ENCODE results near the gene LRRC14B. TPM values are rescaled to one million over a fixed set of nuclear protein-coding genes. Genes with fewer than 3 reads are reported as not detected.

LRRC14B gene
- polyA plus RNA-seq (ENCODE audit: insufficient read length in 4 of 4) = not detected

- DNase-seq (ENCODE audit: low read depth in 4 of 4, low spot score in 3 of 4) = no peak
Observed at GRCh38 chr5:191036-191948, at the start of gene LRRC14B. Gene LRRC14B, plus strand, starts transcription at chr5:191495. Its CDS starts 44 bp downstream, at chr5:191539.

GRCh38 chr5:141761-142160 is 49.5 kb upstream of the LRRC14B start:
- DNase-seq (ENCODE audit: low read depth in 4 of 4, low spot score in 3 of 4) = no peak

- no peak for DNase-seq (ENCODE audit: low read depth in 4 of 4, low spot score in 3 of 4)
Observed at GRCh38 chr5:142246-142810, 49.0 kb upstream of the LRRC14B start.

- DNase-seq (ENCODE audit: low read depth in 4 of 4, low spot score in 3 of 4) = no peak
Observed at GRCh38 chr5:143041-143440, 48.3 kb upstream of the LRRC14B start.

GRCh38 chr5:144941-145340 is 46.4 kb upstream of the LRRC14B start:
- DNase-seq (ENCODE audit: low read depth in 4 of 4, low spot score in 3 of 4) = no peak

- no peak for DNase-seq (ENCODE audit: low read depth in 4 of 4, low spot score in 3 of 4)
Observed at GRCh38 chr5:145585-146323, 45.5 kb upstream of the LRRC14B start.

- DNase-seq (ENCODE audit: low read depth in 4 of 4, low spot score in 3 of 4) = no peak
Observed at GRCh38 chr5:147751-148150, 43.5 kb upstream of the LRRC14B start.

GRCh38 chr5:149745-150485 is 41.4 kb upstream of the LRRC14B start:
- no peak for DNase-seq (ENCODE audit: low read depth in 4 of 4, low spot score in 3 of 4)

- DNase-seq (ENCODE audit: low read depth in 4 of 4, low spot score in 3 of 4) = no peak
Observed at GRCh38 chr5:150746-151145, 40.5 kb upstream of the LRRC14B start.

GRCh38 chr5:152077-152476 is 39.2 kb upstream of the LRRC14B start:
- no peak for DNase-seq (ENCODE audit: low read depth in 4 of 4, low spot score in 3 of 4)

GRCh38 chr5:153256-153655 is 38.0 kb upstream of the LRRC14B start:
- DNase-seq (ENCODE audit: low read depth in 4 of 4, low spot score in 3 of 4) = no peak

GRCh38 chr5:154236-154635 is 37.1 kb upstream of the LRRC14B start:
- DNase-seq (ENCODE audit: low read depth in 4 of 4, low spot score in 3 of 4) = no peak

- no peak for DNase-seq (ENCODE audit: low read depth in 4 of 4, low spot score in 3 of 4)
Observed at GRCh38 chr5:154826-155225, 36.5 kb upstream of the LRRC14B start.

GRCh38 chr5:155651-156410 is 35.5 kb upstream of the LRRC14B start:
- peak in 2 of 4 donors; percentile 3 to 35 for DNase-seq (ENCODE audit: low read depth in 4 of 4, low spot score in 3 of 4)

GRCh38 chr5:156411-157072 is 34.8 kb upstream of the LRRC14B start:
- no peak for DNase-seq (ENCODE audit: low read depth in 4 of 4, low spot score in 3 of 4)

GRCh38 chr5:157126-157715 is 34.1 kb upstream of the LRRC14B start:
- no peak for DNase-seq (ENCODE audit: low read depth in 4 of 4, low spot score in 3 of 4)

GRCh38 chr5:157801-158200 is 33.5 kb upstream of the LRRC14B start:
- DNase-seq (ENCODE audit: low read depth in 4 of 4, low spot score in 3 of 4) = no peak

GRCh38 chr5:158807-159447 is 32.4 kb upstream of the LRRC14B start:
- no peak for DNase-seq (ENCODE audit: low read depth in 4 of 4, low spot score in 3 of 4)
